Fibroblast of lung (primary cell): Measurements from ENCODE around the gene MICAL2. TPM values are rescaled to one million over a fixed set of nuclear protein-coding genes. Genes with fewer than 3 reads are reported as not detected.

Experiments
- DNase-seq, 2 donors: peaks; one replicate each; pipeline versions ENCODE4 v3.0.0 to v3.0.0-alpha.2; 2010; ENCODE audit warnings: low read depth in 2 of 2
- H2AFZ ChIP-seq: 2 replicates; pipeline ENCODE4 v1.5.1; 2012; ENCODE audit warnings: low read length, control low read depth, inconsistent platforms
- H3K27ac ChIP-seq: 2 replicates; pipeline ENCODE4 v1.5.1; 2011; ENCODE audit warnings: low read length, control low read depth; ENCODE audit not compliant: insufficient read depth
- H3K27me3 ChIP-seq: 2 replicates; pipeline ENCODE4 v1.5.1; 2011; ENCODE audit warnings: mild to moderate bottlenecking, low read length; ENCODE audit not compliant: control insufficient read depth, insufficient read depth
- H3K36me3 ChIP-seq: 2 replicates; pipeline ENCODE4 v1.5.1; 2011; ENCODE audit warnings: low read length; ENCODE audit not compliant: control insufficient read depth, insufficient read depth
- H3K4me1 ChIP-seq: 2 replicates; pipeline ENCODE4 v1.5.1; 2011; ENCODE audit warnings: low read length; ENCODE audit not compliant: control insufficient read depth, insufficient read depth; ENCODE audit errors: extremely low read depth
- H3K4me2 ChIP-seq: 2 replicates; pipeline ENCODE4 v1.5.1; 2011; ENCODE audit warnings: low read length, control low read depth; ENCODE audit not compliant: insufficient read depth; ENCODE audit errors: extremely low read depth
- H3K4me3 ChIP-seq, 4 experiments: fragments of 200-600 bp in 1 of 4; sonication (generic) in 1 of 4; replicated peaks in 1 of 4; 2 replicates each; pipeline ENCODE4 v1.5.1; 2011 to 2016; ENCODE audit warnings: low read length in 4 of 4, low read depth in 3 of 4, mild to moderate bottlenecking in 3 of 4, control low read depth in 2 of 4, inconsistent platforms in 1 of 4, mixed read lengths in 1 of 4; ENCODE audit not compliant: insufficient read depth in 1 of 4; ENCODE audit errors: control extremely low read depth in 1 of 4
- H3K79me2 ChIP-seq: 2 replicates; pipeline ENCODE4 v1.5.1; 2012; ENCODE audit warnings: mild to moderate bottlenecking, low read length, inconsistent platforms; ENCODE audit not compliant: control insufficient read depth, insufficient read depth
- H3K9ac ChIP-seq: 2 replicates; pipeline ENCODE4 v1.5.1; 2011; ENCODE audit warnings: mild to moderate bottlenecking, low read length, control low read depth; ENCODE audit not compliant: insufficient read depth
- H3K9me3 ChIP-seq: 2 replicates; pipeline ENCODE4 v1.5.1; 2012; ENCODE audit warnings: low read depth, low read length; ENCODE audit not compliant: control insufficient read depth, insufficient read depth
- H4K20me1 ChIP-seq: 2 replicates; pipeline ENCODE4 v1.5.1; 2011; ENCODE audit warnings: low read length; ENCODE audit not compliant: control insufficient read depth, insufficient read depth; ENCODE audit errors: extremely low read depth
- CTCF ChIP-seq, 2 donors: IDR thresholded peaks in 1 of 2; conservative IDR thresholded peaks in 1 of 2; 1 replicate in 1 of 2; 2 replicates in 1 of 2; pipeline ENCODE4 v1.5.1; 2011 to 2012; ENCODE audit warnings: low read length in 2 of 2, control low read depth in 1 of 2, inconsistent platforms in 1 of 2, low read depth in 1 of 2, mild to moderate bottlenecking in 1 of 2
- EZH2 ChIP-seq: IDR thresholded peaks from 2 replicates; pipeline ENCODE4 v1.5.1; 2012; ENCODE audit warnings: low read length, control low read depth, mild to moderate bottlenecking; ENCODE audit errors: missing control alignments
- polyA plus RNA-seq, 2 donors: library from polyadenylated mRNA; depleted of rRNA in 1 of 2; stranded (reverse) in 1 of 2; unstranded in 1 of 2; fragments of >200 nt; gene quantifications; 2 replicates each; pipeline ENCODE4 v1.2.1, GENCODE V29; 2011 to 2012; ENCODE audit warnings: missing spikeins in 1 of 2
- total RNA-seq: library from RNA; depleted of rRNA; stranded (reverse); fragments of >200 nt; gene quantifications from 2 replicates; pipeline ENCODE4 v1.2.1, GENCODE V29; 2014

MICAL2 gene
- total and polyA plus RNA-seq, 2 donors (not counting 1 experiment from before 2014, with no cell fraction given) = 78.5 to 275 TPM

- Histone ChIP-seq H3K9me3 (no peaks in the 10 kb centered on the region), H3K4me3 (no peak overlapping the region), H3K27me3 (no peaks in the 10 kb centered on the region), H3K79me2 (no peaks in the 10 kb centered on the region), H3K27ac (no peak overlapping the region), H3K9ac (no peak overlapping the region), H3K4me2 (no peak overlapping the region), H2AFZ (no peak overlapping the region), H3K4me1 (no peaks in the 10 kb centered on the region), H3K36me3 (no peaks in the 10 kb centered on the region), H4K20me1 (no peaks in the 10 kb centered on the region)
- no peak for TF ChIP-seq EZH2
- no peak for TF ChIP-seq CTCF (conservative IDR thresholded peaks at IDR 0.05 in 1 of 2, IDR thresholded peaks at IDR 0.05 in 1 of 2; ENCODE audit: low read depth in 1 of 2, low read length in 2 of 2)
- DNase-seq = no peak
These were observed 185.6 kb downstream of the MICAL2 start for GRCh38 chr11:12295943-12296342.

- H4K20me1 ChIP-seq = no peaks in the 10 kb centered on the region
- no peaks in the 10 kb centered on the region for H3K36me3 ChIP-seq
- H3K27ac ChIP-seq = no peak overlapping the region
- no peak overlapping the region for H3K9ac ChIP-seq
- H3K4me1 ChIP-seq = no peaks in the 10 kb centered on the region
- no peak overlapping the region for H3K4me2 ChIP-seq
- no peaks in the 10 kb centered on the region for H3K9me3 ChIP-seq
- DNase-seq = no peak
- TF ChIP-seq EZH2 = no peak
- TF ChIP-seq CTCF (conservative IDR thresholded peaks at IDR 0.05 in 1 of 2, IDR thresholded peaks at IDR 0.05 in 1 of 2; ENCODE audit: low read depth in 1 of 2, low read length in 2 of 2) = no peak
- no peaks in the 10 kb centered on the region for H3K79me2 ChIP-seq
- H3K4me3 ChIP-seq = no peak overlapping the region
- H2AFZ ChIP-seq = no peak overlapping the region
- H3K27me3 ChIP-seq = no peaks in the 10 kb centered on the region
These were observed 188.2 kb downstream of the MICAL2 start for GRCh38 chr11:12298610-12299009.

- Histone ChIP-seq H3K9ac (no peak overlapping the region), H2AFZ (no peak overlapping the region), H3K4me1 (no peaks in the 10 kb centered on the region), H3K36me3 (no peaks in the 10 kb centered on the region), H3K27me3 (no peaks in the 10 kb centered on the region), H3K4me3 (no peak overlapping the region), H3K4me2 (no peak overlapping the region), H3K9me3 (no peaks in the 10 kb centered on the region), H4K20me1 (no peaks in the 10 kb centered on the region), H3K27ac (no peak overlapping the region), H3K79me2 (no peaks in the 10 kb centered on the region)
- TF ChIP-seq EZH2 = no peak
- TF ChIP-seq CTCF (conservative IDR thresholded peaks at IDR 0.05 in 1 of 2, IDR thresholded peaks at IDR 0.05 in 1 of 2; ENCODE audit: low read depth in 1 of 2, low read length in 2 of 2) = no peak
- DNase-seq = no peak
These were observed 191.0 kb downstream of the MICAL2 start for GRCh38 chr11:12301379-12301778.
